GM18499 (cell line): ENCODE data around the gene NSMCE4A.
"Not testable (repeated sequence)": the region's sequence is repeated elsewhere in the genome, so short reads cannot be mapped to it uniquely, and the experiment has no call there.

Experiments
- ATAC-seq: cut with Tn5 transposase; IDR thresholded peaks from one replicate; pipeline ENCODE4 v1.9.1; 2021; ENCODE audit warnings: moderate number of reproducible peaks; ENCODE audit not compliant: insufficient read depth, unreplicated experiment

NSMCE4A gene

DNA sequence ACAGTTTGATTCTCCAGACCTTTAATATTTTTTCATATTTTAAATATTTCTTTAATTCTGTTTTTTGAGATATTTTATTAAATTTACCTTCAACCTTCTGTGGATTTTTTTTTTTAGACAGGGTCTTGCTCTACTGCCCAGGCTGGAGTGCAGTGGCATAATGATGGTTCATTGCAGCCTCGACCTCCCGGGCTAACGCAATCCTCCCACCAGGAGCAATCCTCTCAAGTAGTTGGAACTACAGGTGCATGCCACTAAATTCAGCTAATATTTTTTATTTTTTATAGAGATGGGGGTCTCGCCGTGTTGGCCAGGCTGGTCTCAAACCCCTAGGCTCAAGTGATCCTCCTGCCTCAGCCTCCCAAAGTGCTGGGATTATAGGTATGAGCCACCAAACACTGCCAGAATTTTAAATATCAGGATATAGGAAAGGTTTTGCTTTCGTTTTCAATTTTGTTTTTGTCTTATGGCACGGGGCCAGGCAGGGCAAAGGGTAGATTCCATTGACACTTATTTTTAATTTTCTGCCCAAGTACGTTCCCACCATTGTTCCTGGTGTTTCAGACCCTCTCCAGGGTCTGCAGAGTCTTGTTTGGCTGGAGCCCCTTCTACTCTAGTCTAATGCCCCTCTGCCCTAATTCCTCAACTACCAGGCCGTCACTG lies 15.1 kb upstream of the NSMCE4A start:
- no peak for ATAC-seq

DNA sequence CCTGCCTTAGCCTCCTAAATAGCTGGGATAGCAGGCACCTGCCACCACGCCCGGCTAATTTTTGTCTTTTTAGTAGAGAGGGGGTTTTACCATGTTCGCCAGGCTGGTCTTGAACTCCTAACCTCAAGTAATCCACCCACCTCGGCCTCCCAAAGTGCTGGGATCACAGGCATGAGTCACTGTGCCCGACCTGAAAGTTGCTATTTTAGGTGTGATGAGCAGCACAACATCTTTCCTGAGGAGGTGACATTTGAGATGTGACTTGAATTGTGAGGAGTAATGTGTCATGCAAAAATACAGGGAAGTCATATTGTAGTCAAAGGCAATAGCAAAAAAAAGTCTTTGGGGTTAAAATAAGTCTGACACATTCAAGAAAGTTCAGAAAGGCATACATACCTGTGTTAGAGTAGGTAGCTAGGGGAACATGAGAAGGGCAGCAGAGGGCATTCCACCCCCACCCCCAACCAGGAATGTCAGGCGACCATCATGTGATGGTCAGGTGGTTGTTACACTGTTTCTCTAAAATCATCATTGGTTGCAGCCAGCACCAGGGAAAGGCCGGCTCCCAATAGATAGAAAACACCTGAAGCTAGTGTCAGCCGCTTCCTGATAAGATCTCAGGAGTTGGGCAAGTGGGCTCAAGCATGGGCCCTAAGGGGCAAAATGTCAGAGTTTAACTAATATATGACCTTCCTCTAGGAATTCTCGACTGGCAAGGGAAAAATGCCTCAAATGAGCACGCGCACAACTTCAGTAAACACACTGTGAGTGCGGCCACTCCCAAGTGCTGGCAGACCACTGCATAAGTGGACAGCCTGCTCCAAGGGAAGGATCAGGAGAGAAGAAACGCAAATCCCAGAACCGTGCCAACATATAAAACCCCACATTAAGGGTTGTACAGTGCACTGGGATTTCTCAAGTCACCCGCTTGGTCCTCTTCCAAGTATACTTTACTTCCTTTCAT lies 13.6 kb upstream of the NSMCE4A start, which contains the start of gene TACC2:
TSS of gene TACC2 (plus strand) at position 803 of the 964 bp plus-strand sequence. CDS start 32,819 bp downstream, outside the sequence.
- ATAC-seq, result no peak

DNA sequence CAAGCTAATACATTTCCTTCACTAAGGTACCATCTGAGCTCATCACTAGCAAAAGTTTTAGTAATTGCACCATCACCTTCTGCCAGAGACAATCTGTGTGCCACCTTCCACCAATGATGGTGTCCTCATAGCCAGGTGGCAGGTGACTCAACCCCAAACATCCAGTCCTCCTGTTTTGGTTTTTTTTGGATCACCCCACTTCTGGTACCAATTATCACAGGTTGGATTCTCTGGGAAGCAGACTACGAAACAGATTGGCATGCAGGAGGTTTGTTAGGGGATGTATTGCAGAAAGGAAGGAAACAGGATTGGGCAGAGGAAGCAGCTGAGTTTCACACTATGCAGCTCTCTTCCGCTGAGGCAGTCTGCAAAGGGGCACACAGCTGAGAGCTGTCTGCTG lies 9.4 kb upstream of the NSMCE4A start:
- no peak for ATAC-seq

DNA sequence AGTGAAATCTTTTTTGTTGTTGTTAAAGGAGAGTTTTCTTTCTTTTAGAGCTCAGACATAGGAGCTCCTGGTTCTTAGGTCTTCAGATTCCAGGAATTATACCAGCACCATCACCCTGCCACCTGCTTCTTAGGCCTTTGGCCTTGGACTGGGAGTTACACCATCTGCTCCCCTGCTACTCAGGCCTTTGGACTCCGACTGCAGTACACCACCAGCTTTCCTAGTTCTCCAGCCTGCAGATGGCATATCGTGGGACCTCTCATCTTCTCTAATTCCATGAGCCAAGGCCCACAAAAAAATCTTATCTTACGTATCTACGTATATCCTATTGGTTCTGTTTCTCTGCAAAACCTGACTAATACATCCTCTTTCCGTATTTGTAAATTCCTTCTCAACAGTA lies 8.8 kb upstream of the NSMCE4A start:
- no peak for ATAC-seq

DNA sequence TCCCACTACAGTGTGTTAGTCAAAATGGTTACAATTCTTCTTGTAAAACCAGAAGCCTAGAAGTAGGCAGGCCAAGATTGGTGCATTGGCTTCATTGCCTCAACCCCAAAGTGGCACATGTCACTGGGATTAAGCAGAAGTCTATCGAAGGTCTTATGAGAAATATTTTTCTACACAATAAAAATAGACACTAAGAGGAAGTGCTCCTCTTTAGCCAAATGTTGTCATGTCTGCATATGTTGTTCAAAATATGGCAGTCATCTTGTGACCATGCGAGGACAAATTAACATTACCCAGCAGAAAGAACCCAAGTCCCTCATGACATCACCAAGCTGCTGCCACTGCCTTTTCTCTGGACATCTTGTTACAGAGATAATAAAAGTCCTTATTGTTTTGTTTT lies 6.3 kb upstream of the NSMCE4A start:
- ATAC-seq, result no peak

DNA sequence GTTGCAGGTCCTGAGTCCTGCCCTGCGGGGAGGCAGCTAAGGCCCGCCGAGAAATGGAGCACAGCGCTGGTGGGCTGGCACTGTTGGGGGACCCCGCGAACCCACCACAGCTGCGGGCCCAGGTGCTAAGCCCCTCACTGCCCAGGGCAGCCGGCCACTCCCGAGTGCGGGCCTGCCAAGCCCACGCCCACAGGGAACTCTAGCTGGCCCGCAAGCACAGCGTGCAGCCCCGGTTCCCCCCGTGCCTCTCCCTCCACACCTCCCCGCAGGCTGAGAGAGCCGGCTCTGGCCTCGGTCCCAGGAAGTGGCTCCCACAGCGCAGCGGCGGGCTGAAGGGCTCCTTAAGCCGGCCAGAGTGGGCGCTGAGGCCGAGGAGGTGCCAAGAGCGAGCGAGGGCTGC lies 3.5 kb upstream of the NSMCE4A start:
- ATAC-seq, result no peak

DNA sequence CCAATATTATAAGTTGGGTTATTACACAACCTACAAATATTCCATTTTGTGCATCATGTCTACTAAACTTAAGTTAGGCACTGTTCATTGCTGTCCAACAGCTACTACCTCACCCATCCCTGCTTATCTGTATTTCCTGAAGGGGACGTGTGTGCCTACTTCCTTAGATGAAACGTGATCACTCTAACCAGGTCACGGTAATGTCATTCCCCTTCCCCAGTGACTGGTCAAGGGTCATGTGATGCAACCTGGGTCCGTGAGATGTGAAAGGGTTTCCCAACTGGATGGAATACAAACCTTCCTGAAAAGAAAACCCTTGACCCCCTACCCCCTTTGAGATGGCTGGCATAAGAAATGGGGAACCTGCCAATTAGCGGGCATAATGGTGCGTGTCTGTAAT lies 1.6 kb upstream of the NSMCE4A start:
- no peak for ATAC-seq

DNA sequence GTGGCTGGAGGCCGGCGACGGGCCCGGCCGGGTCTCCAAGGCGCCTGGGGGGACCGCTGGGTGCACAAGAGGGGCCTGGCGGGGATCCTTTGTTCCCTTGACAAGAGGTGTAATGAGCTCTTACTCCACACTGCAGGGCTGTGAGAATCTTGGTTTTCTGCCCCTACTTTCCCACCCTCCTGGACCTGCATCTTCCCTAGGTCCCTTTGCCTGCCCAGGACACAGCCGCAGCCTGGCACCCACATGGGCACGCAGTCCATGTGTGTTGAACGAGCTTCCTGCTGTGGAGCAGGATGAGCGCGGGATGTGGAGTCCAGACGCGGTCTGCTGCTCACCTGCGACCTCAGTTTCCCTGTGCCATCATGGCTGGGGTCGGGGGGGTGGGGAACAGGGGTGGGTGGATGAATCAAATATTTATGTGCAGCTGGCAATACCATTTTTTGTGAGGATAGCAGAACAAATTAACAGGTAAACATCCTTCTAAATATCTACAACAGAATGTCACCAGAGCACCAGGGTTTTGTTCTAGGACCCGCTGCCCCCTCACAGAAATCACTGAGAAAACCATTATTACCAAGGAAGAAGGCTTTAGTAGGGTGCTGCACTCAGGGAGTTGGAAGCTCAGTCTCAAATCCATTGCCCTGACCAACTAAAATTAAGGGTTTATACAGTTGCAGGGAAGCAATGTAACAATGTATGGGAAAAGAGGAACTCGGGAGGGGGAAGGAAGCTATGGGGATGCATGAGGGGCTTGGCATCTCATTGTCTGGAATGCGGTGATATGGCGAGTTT lies 474 bp upstream of the NSMCE4A start:
- ATAC-seq, result no peak

DNA sequence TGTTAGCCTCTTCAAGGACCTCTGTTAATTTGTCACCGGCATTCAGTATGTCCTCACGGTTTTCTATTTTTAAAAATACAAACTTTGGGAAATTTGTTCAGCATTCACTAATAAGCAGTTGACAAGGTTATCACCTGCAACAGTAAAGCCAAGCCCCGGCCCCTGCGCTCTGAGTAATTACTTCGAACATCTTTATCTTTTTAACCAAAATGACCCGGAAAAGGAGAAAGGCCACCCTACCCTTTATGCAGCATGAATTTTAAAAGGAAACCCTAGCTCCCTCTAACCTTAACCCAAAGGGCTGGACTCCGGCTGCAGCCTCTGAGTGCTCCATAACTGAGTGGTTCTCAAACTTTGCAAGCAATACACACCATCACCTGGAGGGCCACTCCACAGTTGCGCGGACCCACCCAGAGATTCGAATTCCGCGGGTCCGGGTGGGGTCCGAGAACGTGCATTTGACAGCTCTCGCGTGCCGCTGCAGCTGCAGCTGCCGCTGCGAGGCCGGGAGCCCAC lies 940 bp downstream of the NSMCE4A start:
- no peak for ATAC-seq

DNA sequence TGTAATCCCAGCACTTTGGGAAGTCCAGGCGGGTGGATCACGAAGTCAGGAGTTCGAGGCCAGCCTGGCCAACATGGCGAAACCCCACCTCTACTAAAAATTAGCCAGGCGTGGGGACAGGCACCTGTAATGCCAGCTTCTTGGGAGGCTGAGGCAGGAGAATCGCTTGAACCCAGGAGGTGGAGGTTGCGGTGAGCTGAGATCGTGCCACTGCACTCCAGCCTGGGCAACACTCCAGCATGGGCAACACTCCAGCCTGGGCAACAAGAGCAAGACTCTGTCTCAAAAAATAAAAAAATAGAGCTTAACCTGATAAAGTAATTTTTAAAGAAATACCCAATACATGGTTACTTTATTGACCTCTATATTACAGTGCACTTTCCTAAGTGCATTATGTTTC lies 5.9 kb downstream of the NSMCE4A start:
- not testable (repeated sequence) for ATAC-seq

DNA sequence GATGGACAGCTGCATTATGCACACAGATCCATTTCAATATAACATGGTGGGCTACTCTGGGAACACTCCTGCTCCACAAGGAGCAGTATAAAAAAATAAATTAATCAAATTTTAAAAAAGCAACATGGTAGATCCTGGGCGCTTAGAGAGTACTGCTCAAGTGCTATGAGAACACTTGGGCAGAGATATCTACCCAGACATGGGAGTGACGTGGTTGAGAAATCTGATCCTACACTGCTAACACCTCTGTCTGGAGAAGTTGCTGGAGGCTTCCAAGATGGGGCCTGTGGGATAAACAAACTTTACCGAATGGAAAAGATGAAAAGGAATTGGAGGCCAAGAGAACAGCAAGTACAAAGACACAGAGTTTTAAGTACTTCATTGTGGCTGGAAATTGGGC lies 9.0 kb downstream of the NSMCE4A start:
- ATAC-seq, result no peak

DNA sequence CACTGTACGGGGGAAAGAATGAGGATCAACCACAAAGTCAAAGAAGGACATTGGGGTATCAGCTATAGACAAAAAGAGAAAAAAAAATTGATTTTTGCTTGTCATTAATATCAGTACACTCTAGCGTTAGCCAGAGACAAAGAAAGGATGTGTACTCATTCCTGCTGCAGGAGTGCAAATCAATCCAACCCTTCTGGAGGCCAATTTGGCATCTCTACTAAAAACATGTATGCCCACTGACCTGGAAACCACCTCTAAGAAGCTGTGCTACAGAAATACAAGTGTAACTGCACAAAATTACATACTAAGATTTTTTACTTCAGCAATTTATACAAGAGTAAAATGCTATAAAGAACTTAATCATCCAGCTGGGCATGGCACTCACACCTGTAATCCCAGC lies 13.6 kb downstream of the NSMCE4A start:
- ATAC-seq, result no peak

DNA sequence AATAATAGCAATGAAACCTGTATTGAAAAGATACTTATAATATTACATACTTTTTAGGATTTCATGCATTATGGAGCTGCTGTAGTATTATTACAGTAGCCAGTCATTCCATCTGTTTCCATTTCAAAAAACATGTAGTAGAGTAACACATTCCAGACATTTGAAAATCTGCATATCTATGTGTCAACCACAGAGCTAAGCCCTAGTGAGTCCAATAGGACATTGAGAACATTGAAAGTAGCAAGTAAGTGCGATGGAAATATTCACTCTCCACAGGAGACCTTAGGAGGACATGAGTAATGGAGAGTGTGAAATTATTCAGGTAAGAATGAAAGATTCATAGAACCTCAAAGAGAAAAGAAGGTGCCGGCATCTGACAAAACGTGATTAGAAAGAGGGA lies 15.3 kb downstream of the NSMCE4A start:
- ATAC-seq, result no peak

DNA sequence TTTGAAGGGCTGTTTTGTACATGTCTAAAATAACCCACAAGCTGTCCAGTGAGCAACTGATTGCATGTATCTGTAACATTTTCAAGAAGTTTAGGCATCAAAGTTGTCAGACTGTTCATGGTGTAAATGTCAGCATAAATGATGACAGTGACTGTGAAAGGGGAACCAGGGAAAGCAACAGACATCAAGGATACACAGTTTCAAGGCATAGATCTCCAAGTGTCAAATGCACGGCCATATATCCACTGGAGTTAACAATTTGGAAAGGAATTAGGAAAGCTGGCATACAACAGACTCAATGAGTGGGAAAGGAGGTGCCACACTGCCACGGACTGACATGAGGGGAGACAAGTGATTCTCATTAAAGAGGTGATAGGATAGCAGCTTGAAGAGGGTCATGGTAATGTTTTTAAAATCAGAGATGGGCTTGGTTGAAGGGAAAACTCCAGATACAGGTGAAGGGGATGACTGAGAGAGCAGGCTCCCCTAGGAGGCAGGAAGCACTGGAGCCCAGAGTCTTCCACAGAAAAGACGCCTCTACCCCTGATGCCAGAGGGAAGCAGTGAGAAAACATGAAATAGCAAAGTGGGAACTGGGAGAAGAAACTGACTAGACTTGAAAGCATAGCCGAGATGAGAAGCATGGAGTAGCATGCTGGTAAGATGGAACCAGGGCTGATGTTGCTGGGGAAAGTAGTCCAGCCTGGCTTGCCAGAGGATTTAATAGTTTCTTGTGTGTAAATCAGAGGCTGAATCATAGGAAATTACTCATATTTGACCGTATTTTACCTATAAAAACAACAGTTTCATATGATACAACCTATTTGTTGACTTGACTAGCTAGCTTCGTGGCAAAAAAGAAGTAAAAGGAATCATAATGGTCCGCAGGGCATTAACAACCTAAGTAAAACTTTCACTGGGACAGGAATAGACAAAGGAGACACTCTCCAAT lies 18.6 kb downstream of the NSMCE4A start:
- ATAC-seq, result no peak

DNA sequence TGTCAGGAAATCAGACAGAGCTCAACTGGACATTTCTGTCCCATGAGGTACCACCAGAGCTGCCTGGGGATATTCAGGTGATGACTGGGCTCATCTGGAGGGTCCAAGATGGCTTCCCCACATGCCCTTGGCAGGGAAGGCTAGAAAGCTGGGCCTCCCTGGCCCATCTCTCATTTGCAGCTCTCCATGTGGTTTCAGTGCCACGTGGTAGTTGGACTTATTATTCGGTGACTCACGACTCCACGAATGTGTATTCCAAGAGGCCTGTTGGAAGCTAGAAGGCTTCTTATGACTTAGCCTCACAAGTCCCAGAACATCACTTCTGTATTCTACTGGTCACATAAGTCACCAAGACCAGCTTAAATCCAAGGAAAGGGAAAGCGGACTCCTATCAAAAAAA lies 22.8 kb downstream of the NSMCE4A start:
- no peak for ATAC-seq

DNA sequence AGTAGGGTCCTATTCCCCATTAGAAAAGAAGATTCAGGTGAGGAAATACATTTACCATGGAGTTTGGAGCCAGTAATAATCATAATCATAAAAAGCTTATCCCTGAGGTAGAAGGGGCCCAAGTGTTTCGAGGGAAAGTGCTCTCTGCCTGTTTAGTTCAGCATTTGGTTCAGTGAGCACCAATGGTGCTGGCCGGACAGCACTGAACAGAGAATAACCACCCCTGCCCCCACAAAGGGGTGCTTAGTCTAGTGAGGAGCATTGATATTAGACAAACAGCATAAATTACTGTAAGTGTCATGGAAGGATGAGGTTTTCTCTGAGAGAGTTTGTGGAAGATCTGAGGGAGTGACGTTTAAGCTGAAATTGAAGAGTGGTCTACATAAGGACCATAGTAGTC lies 25.6 kb downstream of the NSMCE4A start:
- ATAC-seq, result no peak

DNA sequence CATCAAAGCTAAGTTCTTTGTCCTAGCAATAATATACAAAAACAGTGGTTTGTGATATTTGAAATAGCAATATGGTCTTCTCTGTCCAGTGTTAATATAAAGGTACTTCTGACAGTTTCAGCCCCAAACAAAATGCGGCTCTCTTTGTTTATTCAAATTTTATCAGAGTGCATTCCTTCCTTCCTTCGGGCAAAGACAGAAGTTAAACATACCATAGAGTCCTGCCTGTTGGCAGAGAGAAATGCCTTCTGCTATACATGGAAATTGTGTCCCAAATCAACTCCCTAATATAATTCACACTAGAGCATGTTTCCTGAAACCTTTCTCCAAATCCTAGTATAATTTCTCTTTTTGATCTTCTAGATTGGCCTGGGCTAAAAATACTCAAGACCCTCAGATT lies 26.0 kb downstream of the NSMCE4A start:
- ATAC-seq, result no peak

DNA sequence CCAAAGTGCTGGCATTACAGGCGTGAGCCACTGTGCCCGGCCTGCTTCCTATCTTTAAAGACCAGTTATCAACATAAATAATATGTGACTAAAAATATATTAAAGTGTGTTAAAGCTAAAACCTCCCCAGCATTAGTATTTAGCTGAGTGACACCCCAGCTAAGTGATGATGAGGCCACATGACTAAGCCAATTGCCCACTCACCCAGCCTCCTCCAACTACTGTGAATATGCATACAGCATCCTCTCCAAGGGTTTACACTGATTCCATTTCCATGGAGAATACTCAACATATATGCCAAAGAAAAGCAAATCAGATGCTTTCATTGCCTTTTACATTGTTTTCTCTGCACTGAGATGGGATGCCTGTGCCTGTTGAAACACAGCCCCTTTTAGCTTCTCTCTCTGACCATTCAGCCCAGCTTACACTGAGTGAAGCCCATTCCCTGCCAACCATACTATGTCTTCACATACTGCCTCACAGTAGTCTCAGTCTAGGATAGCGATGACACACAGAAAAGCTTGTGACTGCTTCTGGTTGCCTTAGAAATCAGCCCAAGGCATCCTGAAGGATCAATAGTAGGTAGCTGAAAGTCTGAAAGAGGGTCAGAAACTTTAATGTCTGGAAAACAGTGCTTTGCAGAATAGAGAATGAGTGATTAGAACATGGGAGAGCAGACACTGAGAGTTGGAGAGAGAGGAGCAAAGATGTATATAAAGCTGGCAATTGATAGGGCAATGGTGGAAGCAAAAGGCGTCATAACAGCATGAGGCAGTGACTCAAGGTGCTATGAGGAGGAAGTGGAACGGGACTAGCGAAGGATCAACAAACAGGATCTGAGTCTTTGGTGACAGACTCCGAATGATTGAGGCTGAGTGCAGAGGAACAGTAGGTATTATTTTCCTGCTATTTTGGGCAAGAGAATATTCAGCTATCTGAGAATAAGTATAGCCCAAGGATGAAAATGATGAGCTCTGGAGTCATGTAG lies 27.4 kb downstream of the NSMCE4A start:
- no peak for ATAC-seq
